Astrocyte (in vitro differentiated cells and primary cell): Measurements from ENCODE around the gene SCNN1B. TPM values are rescaled to one million over a fixed set of nuclear protein-coding genes. Genes with fewer than 3 reads are reported as not detected.

Experiments used
- DNase-seq: peaks from one replicate; pipeline ENCODE4 v3.0.0-alpha.2; 2010; ENCODE audit warnings: low read depth
- FAIRE-seq: peaks from 2 replicates; lab custom pipeline; 2011; peaks lifted over from hg19 to GRCh38; lab: Jason Lieb, UNC
- H2AFZ ChIP-seq: 2 replicates; pipeline ENCODE4 v1.6.0; 2012; ENCODE audit warnings: low read depth, low read length, inconsistent platforms
- H3K27ac ChIP-seq: 2 replicates; pipeline ENCODE4 v1.5.1; 2011; ENCODE audit warnings: low read depth, low read length, inconsistent platforms
- H3K27me3 ChIP-seq: 2 replicates; pipeline ENCODE4 v1.6.0; 2011; ENCODE audit warnings: low read length, inconsistent platforms; ENCODE audit not compliant: insufficient read depth
- H3K36me3 ChIP-seq: 2 replicates; pipeline ENCODE4 v1.5.1; 2011; ENCODE audit warnings: low read length, inconsistent platforms; ENCODE audit not compliant: insufficient read depth
- H3K4me1 ChIP-seq: 2 replicates; pipeline ENCODE4 v1.5.1; 2011; ENCODE audit warnings: low read length, inconsistent platforms; ENCODE audit not compliant: insufficient read depth
- H3K4me2 ChIP-seq: 2 replicates; pipeline ENCODE4 v1.6.0; 2012; ENCODE audit warnings: low read length, inconsistent platforms
- H3K4me3 ChIP-seq: 2 replicates; pipeline ENCODE4 v1.5.1; 2011; ENCODE audit warnings: low read depth, mild to moderate bottlenecking, low read length, inconsistent platforms; ENCODE audit not compliant: insufficient read depth
- H3K79me2 ChIP-seq: 2 replicates; pipeline ENCODE4 v1.6.0; 2012; ENCODE audit warnings: mild to moderate bottlenecking, low read length, inconsistent platforms; ENCODE audit not compliant: insufficient read depth
- H3K9ac ChIP-seq: 2 replicates; pipeline ENCODE4 v1.6.0; 2012; ENCODE audit warnings: mild to moderate bottlenecking, low read length, inconsistent platforms
- H3K9me3 ChIP-seq: 2 replicates; pipeline ENCODE4 v1.5.1; 2012; ENCODE audit warnings: low read depth, mild to moderate bottlenecking, low read length, inconsistent platforms; ENCODE audit not compliant: insufficient read depth
- H4K20me1 ChIP-seq: 2 replicates; pipeline ENCODE4 v1.6.0; 2012; ENCODE audit warnings: low read length, inconsistent platforms; ENCODE audit not compliant: insufficient read depth
- H3K27ac Mint-ChIP-seq: one replicate; pipeline ENCODE4 v1.8.0; 2021; ENCODE audit warnings: mild to moderate bottlenecking, mixed read lengths; ENCODE audit not compliant: unreplicated experiment
- H3K27me3 Mint-ChIP-seq: one replicate; pipeline ENCODE4 v1.8.0; 2021; ENCODE audit warnings: low read depth, mixed read lengths; ENCODE audit not compliant: unreplicated experiment
- H3K36me3 Mint-ChIP-seq: one replicate; pipeline ENCODE4 v1.8.0; 2021; ENCODE audit warnings: low read depth, mixed read lengths; ENCODE audit not compliant: unreplicated experiment
- H3K4me1 Mint-ChIP-seq: one replicate; pipeline ENCODE4 v1.8.0; 2021; ENCODE audit warnings: low read depth, mixed read lengths; ENCODE audit not compliant: unreplicated experiment
- H3K4me3 Mint-ChIP-seq: one replicate; pipeline ENCODE4 v1.8.0; 2021; ENCODE audit warnings: mild to moderate bottlenecking, moderate library complexity, mixed read lengths; ENCODE audit not compliant: unreplicated experiment
- H3K9me3 Mint-ChIP-seq: one replicate; pipeline ENCODE4 v1.8.0; 2021; ENCODE audit warnings: mild to moderate bottlenecking, mixed read lengths; ENCODE audit not compliant: unreplicated experiment
- CTCF ChIP-seq: IDR thresholded peaks from 2 replicates; pipeline ENCODE4 v1.5.1; 2011; ENCODE audit warnings: low read depth, mild to moderate bottlenecking, inconsistent platforms, low read length, moderate library complexity; ENCODE audit not compliant: insufficient read depth
- EZH2 ChIP-seq: IDR thresholded peaks from 2 replicates; pipeline ENCODE4 v1.6.1; 2012; ENCODE audit warnings: mild to moderate bottlenecking, low read length, inconsistent platforms; ENCODE audit not compliant: insufficient read depth
- total RNA-seq: library from RNA; stranded (reverse); gene quantifications from 2 replicates; pipeline ENCODE4 v1.2.1, GENCODE V29; 2021

Gene SCNN1B
- total RNA-seq, 1 donor from 2014 or later = not detected

- no peak overlapping the region for H3K4me2 ChIP-seq
- no peak for FAIRE-seq
- H3K27ac ChIP-seq = no peak overlapping the region
- no peak overlapping the region for H3K9ac ChIP-seq
- no peak for TF ChIP-seq CTCF
- TF ChIP-seq EZH2 = no peak
- no peak overlapping the region for H2AFZ ChIP-seq
- no peak for DNase-seq
- H3K4me1 ChIP-seq = peaks cover 11% of the 10 kb centered on the region
- no peaks in the 10 kb centered on the region for H3K9me3 ChIP-seq
- no peaks in the 10 kb centered on the region for H4K20me1 ChIP-seq
- Mint-ChIP-seq H3K9me3 (no peaks in the 10 kb centered on the region), H3K4me1 (peaks cover 7% of the 10 kb centered on the region), H3K27ac (no peak overlapping the region), H3K4me3 (no peak overlapping the region), H3K36me3 (peaks cover 2% of the 10 kb centered on the region), H3K27me3 (peaks cover 12% of the 10 kb centered on the region)
- H3K79me2 ChIP-seq = no peaks in the 10 kb centered on the region
- no peaks in the 10 kb centered on the region for H3K27me3 ChIP-seq
- H3K4me3 ChIP-seq = no peak overlapping the region
- no peaks in the 10 kb centered on the region for H3K36me3 ChIP-seq
Observed at GRCh38 chr16:23257682-23258081, 44.4 kb upstream of the SCNN1B start.

- FAIRE-seq (no peak), DNase-seq (no peak)
- Mint-ChIP-seq H3K9me3 (no peaks in the 10 kb centered on the region), H3K4me3 (no peak overlapping the region), H3K4me1 (peaks cover 7% of the 10 kb centered on the region), H3K27me3 (peaks cover 17% of the 10 kb centered on the region), H3K36me3 (peaks cover 2% of the 10 kb centered on the region), H3K27ac (no peak overlapping the region)
- no peak overlapping the region for H3K4me3 ChIP-seq
- no peak overlapping the region for H3K27ac ChIP-seq
- TF ChIP-seq EZH2 = no peak
- no peak for TF ChIP-seq CTCF
- H3K4me1 ChIP-seq = peaks cover 11% of the 10 kb centered on the region
- H3K79me2 ChIP-seq = no peaks in the 10 kb centered on the region
- no peaks in the 10 kb centered on the region for H3K27me3 ChIP-seq
- H2AFZ ChIP-seq = no peak overlapping the region
- H3K4me2 ChIP-seq = no peak overlapping the region
- no peaks in the 10 kb centered on the region for H4K20me1 ChIP-seq
- no peak overlapping the region for H3K9ac ChIP-seq
- H3K9me3 ChIP-seq = no peaks in the 10 kb centered on the region
- H3K36me3 ChIP-seq = no peaks in the 10 kb centered on the region
Observed at GRCh38 chr16:23258919-23259237, 43.2 kb upstream of the SCNN1B start.

- no peak overlapping the region for H3K4me2 ChIP-seq
- Mint-ChIP-seq H3K4me1 (no peaks in the 10 kb centered on the region), H3K27me3 (peaks cover 22% of the 10 kb centered on the region), H3K27ac (no peak overlapping the region), H3K9me3 (peaks cover 4% of the 10 kb centered on the region), H3K36me3 (no peaks in the 10 kb centered on the region), H3K4me3 (no peak overlapping the region)
- TF ChIP-seq EZH2 (no peak), CTCF (no peak)
- H3K36me3 ChIP-seq = no peaks in the 10 kb centered on the region
- no peak overlapping the region for H3K4me3 ChIP-seq
- DNase-seq (no peak), FAIRE-seq (no peak)
- no peaks in the 10 kb centered on the region for H3K79me2 ChIP-seq
- H3K27me3 ChIP-seq = peaks cover 3% of the 10 kb centered on the region
- no peak overlapping the region for H3K9ac ChIP-seq
- no peak overlapping the region for H2AFZ ChIP-seq
- no peak overlapping the region for H3K27ac ChIP-seq
- H3K9me3 ChIP-seq = no peaks in the 10 kb centered on the region
- H4K20me1 ChIP-seq = no peaks in the 10 kb centered on the region
- no peaks in the 10 kb centered on the region for H3K4me1 ChIP-seq
Observed at GRCh38 chr16:23267647-23268046, 34.5 kb upstream of the SCNN1B start.
